SK-N-SH treated with all-trans-retinoic acid at 6 μM for 48 hours (cell line): ENCODE measurements around the gene PGM1.

ENCODE experiments used
- BACH2 ChIP-seq: fragments of 250-450 bp; sonication (Bioruptor Pico); IDR thresholded peaks from 2 replicates; pipeline ENCODE4 v1.9.0; 2021; ENCODE audit warnings: mild to moderate bottlenecking, borderline replicate concordance
- CSDC2 ChIP-seq: fragments of 250-450 bp; sonication (Bioruptor Pico); IDR thresholded peaks from 2 replicates; pipeline ENCODE4 v1.5.0; 2020; ENCODE audit warnings: mild to moderate bottlenecking, moderate library complexity
- OSR1 ChIP-seq: fragments of 250-450 bp; sonication (Bioruptor Pico); IDR thresholded peaks from 2 replicates; pipeline ENCODE4 v1.8.0; 2022; ENCODE audit warnings: moderate library complexity, mild to moderate bottlenecking, inconsistent platforms
- RARB ChIP-seq: fragments of 250-450 bp; sonication (Bioruptor Pico); IDR thresholded peaks from 2 replicates; pipeline ENCODE4 v1.8.0; 2021; ENCODE audit warnings: mild to moderate bottlenecking, moderate library complexity
- SNAI2 ChIP-seq: fragments of 250-450 bp; sonication (Bioruptor Pico); IDR thresholded peaks from 2 replicates; pipeline ENCODE4 v1.5.0; 2020; ENCODE audit warnings: mild to moderate bottlenecking, moderate library complexity
- TCF4 ChIP-seq: fragments of 250-450 bp; sonication (Bioruptor Pico); IDR thresholded peaks from 2 replicates; pipeline ENCODE4 v1.8.0; 2021; ENCODE audit warnings: mild to moderate bottlenecking, moderate library complexity, borderline replicate concordance
- TOX ChIP-seq: fragments of 250-450 bp; sonication (Bioruptor Pico); IDR thresholded peaks from 2 replicates; pipeline ENCODE4 v1.8.0; 2021; ENCODE audit warnings: mild to moderate bottlenecking, moderate library complexity, borderline replicate concordance
- ZC3H10 ChIP-seq: fragments of 250-450 bp; sonication (Bioruptor Pico); IDR thresholded peaks from 2 replicates; pipeline ENCODE4 v1.5.1; 2021; ENCODE audit warnings: mild to moderate bottlenecking, moderate library complexity
- ZFP30 ChIP-seq: fragments of 450-650 bp; formaldehyde crosslinking; IDR thresholded peaks from 2 replicates; pipeline ENCODE4 v1.5.0; 2022; ENCODE audit warnings: mild to moderate bottlenecking, moderate library complexity
- ZNF565 ChIP-seq: fragments of 450-650 bp; formaldehyde crosslinking; conservative IDR thresholded peaks from 2 replicates; pipeline ENCODE4 v1.5.0; 2020; ENCODE audit warnings: low read depth, mild to moderate bottlenecking, moderate library complexity
- TF ChIP-seq, protein P1 (sequence below): fragments of 250-450 bp; sonication (Bioruptor Pico); IDR thresholded peaks from 2 replicates; pipeline ENCODE4 v1.5.1; 2020; ENCODE audit warnings: low read depth, mild to moderate bottlenecking, moderate library complexity

DNA sequence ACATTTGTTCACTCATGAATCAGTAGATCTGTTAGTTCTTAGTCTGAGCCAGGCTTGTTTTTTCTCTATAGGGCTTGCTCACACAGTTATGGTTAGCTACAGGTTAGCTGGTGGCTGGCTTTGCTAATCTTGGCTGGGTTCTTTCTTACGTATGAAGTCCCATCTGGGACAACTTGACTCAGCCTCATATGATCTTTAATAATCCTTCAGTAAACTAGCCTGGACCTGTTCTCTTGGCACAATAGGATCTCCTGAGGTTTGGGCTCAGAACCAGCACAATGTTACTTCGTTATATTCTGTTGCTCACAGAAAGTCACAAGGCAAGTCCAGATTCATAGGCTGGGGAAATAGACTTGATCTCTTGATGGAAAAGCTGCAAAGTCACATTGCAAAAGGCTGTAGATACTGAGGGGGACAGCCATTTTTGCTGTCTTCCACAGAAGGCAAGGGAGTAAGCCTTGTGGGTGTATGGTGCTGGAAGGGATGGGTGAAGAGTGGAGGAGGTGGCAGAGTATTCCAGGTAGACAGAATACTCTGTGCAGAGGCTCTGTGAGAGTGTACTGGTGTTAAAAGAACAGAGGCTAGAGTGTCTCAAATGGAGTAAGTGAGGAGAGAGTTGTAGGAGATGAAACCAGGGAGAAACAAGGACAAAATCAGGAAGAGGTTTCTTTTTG lies 45.5 kb upstream of the PGM1 start:
- TF ChIP-seq OSR1 (CRISPR knock-in tag) (no peak), ZFP30 (CRISPR knock-in tag) (no peak), TOX (CRISPR knock-in tag) (no peak), ZNF565 (CRISPR knock-in tag) (no peak), SNAI2 (CRISPR knock-in tag) (no peak), TCF4 (no peak), CSDC2 (CRISPR knock-in tag) (no peak), RARB (CRISPR knock-in tag) (no peak), BACH2 (CRISPR knock-in tag) (no peak), ZC3H10 (no peak)
- TF ChIP-seq, protein P1, sequence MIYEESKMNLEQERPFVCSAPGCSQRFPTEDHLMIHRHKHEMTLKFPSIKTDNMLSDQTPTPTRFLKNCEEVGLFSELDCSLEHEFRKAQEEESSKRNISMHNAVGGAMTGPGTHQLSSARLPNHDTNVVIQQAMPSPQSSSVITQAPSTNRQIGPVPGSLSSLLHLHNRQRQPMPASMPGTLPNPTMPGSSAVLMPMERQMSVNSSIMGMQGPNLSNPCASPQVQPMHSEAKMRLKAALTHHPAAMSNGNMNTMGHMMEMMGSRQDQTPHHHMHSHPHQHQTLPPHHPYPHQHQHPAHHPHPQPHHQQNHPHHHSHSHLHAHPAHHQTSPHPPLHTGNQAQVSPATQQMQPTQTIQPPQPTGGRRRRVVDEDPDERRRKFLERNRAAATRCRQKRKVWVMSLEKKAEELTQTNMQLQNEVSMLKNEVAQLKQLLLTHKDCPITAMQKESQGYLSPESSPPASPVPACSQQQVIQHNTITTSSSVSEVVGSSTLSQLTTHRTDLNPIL = no peak
